NCI-H1105 (cell line): Measurements from ENCODE around the gene PTGER1.
"Not testable (repeated sequence)": the region's sequence is repeated elsewhere in the genome, so short reads cannot be mapped to it uniquely, and the experiment has no call there.

ENCODE experiments used
- DNase-seq: peaks from one replicate; lab custom pipeline; 2025; lab: John Stamatoyannopoulos, UW

PTGER1 gene

DNA sequence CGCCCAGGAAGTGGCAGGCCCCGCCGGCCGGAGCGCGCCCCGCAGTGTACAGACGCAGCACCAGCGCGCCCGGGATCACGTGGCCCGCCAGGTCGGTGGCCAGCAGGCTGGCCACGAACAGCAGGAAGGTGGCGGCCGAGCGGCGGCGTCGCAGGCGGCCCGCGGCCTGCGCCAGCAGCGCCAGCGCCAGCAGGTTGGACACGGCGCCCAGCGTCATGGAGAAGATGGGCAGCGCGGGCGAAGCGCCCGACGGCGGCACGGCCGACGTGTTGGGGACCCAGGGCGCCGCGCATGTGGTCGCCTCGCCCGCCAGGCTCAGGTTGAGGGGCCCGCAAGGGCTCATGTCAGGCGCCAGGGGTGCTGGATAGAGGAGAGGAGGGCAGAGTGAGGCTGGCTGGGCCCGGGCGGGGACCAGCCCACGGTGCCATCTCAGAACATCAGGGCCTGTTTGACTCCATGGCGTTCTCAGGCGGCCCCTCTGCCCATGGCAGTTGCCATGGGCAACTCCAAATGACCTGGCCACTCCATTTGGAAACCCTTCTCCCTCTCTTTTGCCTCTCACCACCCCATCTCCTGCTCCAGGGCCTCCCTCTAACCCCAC lies 1.1 kb downstream of the PTGER1 start:
- no peak for DNase-seq

DNA sequence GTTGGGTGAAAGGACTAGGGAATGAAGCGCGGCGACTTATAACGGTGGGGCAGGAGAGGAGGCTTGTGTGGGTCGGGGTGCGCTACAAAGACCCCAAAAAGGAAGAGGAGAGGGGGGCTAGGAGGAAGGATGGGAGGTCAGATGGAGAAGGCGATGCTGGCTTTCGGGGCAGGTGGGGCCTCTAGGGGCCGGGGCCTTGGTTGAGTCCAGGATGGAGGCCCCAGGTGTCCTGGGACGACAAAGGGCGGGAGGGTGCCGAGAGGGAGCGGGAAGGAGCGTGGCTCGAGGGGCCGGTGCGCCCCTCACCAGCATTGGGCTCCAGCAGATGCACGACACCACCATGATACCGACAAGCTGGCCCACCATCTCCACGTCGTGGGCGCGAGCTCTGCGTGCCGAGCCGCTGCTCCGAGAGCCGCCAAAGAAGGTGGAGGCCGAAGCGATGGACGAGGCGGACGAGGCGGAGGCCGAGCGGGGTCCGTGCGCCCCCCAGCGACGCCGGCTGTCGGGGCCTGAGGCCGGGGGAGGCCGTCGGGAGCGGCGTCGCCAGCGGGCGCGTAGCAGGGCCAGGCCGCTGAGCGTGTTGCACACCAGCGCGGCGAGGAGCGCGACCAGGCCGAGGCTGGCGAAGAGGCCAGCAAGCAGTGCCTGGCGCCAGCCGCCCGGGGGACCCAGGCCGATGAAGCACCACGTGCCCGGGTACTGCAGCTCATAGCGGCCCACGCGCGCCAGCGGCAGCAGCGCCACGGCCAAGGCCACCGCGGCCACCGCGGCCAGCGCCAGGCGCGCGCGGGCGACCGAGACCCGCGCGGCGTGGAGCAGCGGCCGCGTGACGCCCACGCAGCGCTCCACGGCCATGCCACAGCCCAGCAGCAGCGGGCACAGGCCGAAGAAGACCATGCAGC lies 1.8 kb downstream of the PTGER1 start:
- no peak for DNase-seq

- peak; percentile 83 for DNase-seq
Observed at GRCh38 chr19:14472202-14472938, 2.8 kb downstream of the PTGER1 start.

GRCh38 chr19:14471436-14472187 lies 3.5 kb downstream of the PTGER1 start:
- DNase-seq, result no peak

- DNase-seq, result no peak
Observed at GRCh38 chr19:14470031-14470876, 4.9 kb downstream of the PTGER1 start.

DNA sequence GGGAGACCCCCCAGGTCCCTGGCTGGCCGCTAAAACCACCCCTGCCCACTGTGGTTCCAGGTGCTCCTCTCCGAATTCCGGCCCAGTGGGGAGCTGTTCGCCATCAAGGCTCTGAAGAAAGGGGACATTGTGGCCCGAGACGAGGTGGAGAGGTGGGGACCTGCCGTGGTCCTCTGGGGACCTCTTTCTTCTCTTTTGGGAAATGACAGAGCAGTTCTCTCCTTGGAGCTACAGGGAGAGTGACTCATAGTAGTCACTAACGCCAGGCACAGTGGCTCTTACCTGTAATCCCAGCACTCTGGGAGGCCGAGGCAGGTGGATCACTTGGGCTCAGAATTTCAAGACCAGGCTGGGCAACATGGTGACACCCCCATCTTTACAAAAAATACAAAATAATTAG lies 7.3 kb downstream of the PTGER1 start:
- DNase-seq, result no peak

DNA sequence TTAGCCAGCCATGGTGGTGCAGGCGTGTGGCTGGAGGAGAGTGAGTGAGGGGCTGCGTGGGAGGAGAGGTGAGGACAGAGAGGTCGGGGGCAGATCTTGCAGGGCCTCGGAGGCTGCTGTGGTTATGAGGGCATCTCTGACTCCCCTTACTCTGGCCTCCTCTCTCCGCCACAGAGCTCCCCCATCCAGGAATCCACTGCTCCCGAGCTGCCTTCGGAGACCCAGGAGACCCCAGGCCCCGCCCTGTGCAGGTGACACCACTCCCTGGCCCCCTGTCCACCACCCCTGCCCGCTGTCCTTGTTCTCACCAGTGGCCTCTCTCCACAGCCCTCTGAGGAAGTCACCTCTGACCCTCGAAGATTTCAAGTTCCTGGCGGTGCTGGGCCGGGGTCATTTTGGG lies 7.8 kb downstream of the PTGER1 start:
- DNase-seq, result no peak

GRCh38 chr19:14463747-14464146 lies 11.4 kb downstream of the PTGER1 start:
- DNase-seq, result no peak

DNA sequence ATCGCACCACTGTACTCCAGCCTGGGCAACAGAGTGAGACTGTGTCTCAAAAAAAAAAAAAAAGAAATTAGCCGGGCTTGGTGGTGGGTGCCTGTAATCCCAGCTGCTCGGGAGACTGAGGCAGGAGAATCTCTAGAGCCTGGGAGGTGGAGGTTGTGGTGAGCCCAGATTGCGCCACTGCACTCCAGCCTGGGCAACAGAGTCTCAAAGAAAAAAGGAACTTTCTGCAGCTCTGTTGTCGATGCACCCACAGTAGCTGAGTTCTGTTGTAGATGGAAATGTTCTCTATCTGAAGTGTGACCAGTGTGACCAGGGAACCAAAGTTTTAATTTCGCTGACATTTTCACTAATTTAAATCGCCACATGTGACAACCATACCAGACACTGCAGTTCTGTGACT lies 12.8 kb downstream of the PTGER1 start:
- DNase-seq, result not testable (repeated sequence)

- no peak for DNase-seq
Observed at GRCh38 chr19:14460935-14461334, 14.2 kb downstream of the PTGER1 start.

DNA sequence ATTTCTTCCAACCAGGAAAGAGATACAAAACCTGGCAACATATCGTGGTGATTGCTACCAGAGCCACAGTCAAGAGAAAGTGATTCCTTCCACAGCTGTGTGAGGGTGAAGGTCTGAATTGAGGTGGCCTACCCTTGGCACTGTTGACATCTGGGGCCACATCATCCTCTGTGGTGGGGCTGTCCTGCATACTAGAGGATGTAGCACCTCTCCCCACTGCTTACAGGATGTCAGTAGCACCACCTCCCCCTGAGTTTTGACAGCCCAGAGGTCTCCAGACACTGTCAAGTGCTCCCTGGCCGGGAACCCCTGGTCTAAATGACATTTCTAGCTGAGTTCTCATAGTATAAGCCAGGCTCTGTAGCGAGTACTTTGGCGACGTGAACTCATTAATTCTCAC lies 15.5 kb downstream of the PTGER1 start:
- no peak for DNase-seq

- not testable (repeated sequence) for DNase-seq
Observed at GRCh38 chr19:14452303-14452702, 22.9 kb downstream of the PTGER1 start.

DNA sequence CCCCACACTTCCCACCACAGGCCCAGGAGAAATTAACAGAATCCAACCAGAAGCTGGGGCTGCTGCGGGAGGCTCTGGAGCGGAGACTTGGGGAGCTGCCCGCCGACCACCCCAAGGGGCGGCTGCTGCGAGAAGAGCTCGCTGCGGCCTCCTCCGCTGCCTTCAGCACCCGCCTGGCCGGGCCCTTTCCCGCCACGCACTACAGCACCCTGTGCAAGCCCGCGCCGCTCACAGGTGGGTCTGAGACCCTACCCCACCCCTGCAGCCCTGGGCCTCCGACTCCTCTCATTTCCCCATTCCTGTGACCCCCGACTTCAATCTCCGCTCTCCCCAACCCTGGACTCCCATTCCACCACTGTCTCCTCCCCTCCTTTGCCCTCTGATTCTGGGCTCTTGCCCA lies 24.3 kb downstream of the PTGER1 start:
- DNase-seq, result no peak

- DNase-seq, result no peak
Observed at GRCh38 chr19:14450168-14450874, 24.8 kb downstream of the PTGER1 start.

- DNase-seq, result no peak
Observed at GRCh38 chr19:14449321-14449720, 25.8 kb downstream of the PTGER1 start.

DNA sequence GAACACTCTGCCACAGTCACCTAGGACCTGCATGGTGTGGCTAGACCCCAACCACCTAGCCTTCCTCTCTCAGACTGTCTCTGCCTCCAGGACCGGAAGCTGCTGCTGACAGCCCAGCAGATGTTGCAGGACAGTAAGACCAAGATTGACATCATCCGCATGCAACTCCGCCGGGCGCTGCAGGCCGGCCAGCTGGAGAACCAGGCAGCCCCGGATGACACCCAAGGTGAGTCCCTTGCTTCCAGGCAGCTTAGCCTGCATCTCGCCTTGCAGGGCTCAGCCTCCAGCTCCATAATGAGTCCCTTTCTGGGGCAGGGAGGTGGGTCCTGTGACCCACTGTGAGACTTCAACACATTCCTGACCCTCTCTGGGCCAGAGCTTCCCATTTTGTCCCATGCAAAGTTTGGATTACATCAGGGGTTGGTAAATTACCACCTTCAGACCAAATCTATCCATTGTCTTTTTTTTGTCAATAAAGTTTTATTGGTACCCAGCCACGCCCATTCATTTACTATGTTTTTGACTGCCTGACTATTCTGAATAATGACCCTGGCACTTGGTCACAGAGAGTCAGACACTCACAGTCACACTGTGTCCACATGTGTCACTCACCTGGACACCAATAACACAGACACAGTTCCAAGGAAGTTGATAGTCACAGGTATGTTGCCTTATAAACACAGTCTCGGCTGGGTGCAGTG lies 28.7 kb downstream of the PTGER1 start:
- DNase-seq, result no peak

DNA sequence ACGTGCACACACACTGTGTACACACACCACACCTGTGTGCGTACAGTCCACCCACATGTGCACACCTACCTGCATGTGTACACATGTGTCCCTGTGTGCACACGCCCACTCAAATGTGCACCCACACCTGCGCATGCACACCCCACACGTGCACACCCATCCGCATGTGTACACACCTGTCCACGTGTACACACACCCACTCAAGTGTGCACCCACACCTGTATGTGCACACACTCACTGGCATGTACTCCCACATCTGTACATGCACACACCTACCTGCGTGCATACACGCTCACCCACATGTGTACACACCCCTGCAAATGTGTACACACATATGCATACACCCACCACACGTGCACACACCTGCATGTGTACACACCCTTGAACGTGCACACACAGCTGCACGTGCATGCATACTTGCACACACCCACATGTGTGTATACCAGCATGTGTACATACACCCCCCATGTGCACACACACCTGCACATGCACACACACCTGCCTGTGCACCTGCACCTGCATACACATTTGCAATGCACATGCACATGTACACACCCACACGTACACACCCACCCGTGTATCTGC lies 31.4 kb downstream of the PTGER1 start:
- DNase-seq, result no peak

DNA sequence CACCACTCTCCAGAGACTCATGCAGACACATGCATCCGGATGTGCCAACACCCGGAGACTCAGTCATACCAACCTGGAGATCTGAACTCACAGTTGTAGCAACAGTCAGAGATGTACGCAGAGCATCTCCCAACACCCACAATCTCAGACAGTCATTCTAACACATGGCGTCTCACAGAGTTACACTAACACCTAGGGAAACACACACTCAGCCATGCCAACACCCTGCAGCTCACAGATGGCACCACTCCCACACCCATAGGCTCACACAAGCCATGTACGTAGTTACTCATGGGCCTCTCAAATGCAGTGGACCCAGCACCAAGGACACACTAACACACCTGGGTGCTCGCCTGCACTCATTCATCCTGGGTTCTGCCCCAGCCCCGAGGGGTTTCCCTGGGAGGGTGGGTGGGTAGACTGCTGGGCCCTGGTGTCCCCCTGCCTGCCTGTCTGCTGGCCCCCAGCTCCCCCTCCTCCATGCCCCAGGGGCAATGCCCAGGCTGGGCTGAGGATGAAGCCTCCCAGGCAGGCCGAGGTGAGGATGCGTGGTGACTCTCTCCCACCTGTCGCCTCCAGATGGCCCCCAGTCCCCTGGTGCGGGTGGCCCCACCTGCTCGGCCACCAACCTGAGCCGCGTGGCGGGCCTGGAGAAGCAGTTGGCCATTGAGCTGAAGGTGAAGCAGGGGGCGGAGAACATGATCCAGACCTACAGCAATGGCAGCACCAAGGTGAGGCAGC lies 32.1 kb downstream of the PTGER1 start:
- DNase-seq, result no peak
